CMK (cell line): ENCODE measurements around the gene SYT12.

Source experiments
- DNase-seq: peaks from one replicate; pipeline ENCODE4 v3.0.0-alpha.2; 2010; ENCODE audit warnings: low read depth

The SYT12 gene

GRCh38 chr11:67055812-67056211 is 32.9 kb downstream of the SYT12 start:
- no peak for DNase-seq

GRCh38 chr11:67056267-67057204 is 33.6 kb downstream of the SYT12 start, which contains the start of gene RHOD:
RHOD (plus strand) TSS chr11:67056847; CDS start chr11:67056903, 56 bp downstream.
- DNase-seq: no peak

GRCh38 chr11:67057205-67057672 is 34.3 kb downstream of the SYT12 start:
- no peak for DNase-seq

GRCh38 chr11:67058506-67058905 is 35.6 kb downstream of the SYT12 start:
- no peak for DNase-seq

GRCh38 chr11:67059671-67060070 is 36.7 kb downstream of the SYT12 start:
- no peak for DNase-seq

- no peak for DNase-seq
Measured at GRCh38 chr11:67060111-67060522, 37.2 kb downstream of the SYT12 start.

GRCh38 chr11:67062526-67063373 is 39.8 kb downstream of the SYT12 start:
- no peak for DNase-seq

- DNase-seq: no peak
Measured at GRCh38 chr11:67066333-67066709, 43.4 kb downstream of the SYT12 start.

GRCh38 chr11:67071420-67072284 is 48.7 kb downstream of the SYT12 start:
- peak; percentile 45 for DNase-seq

- no peak for DNase-seq
Measured at GRCh38 chr11:67072295-67072694, 49.4 kb downstream of the SYT12 start.

GRCh38 chr11:67073908-67074307 is 51.0 kb downstream of the SYT12 start:
- DNase-seq: no peak

GRCh38 chr11:67076202-67076601 is 53.3 kb downstream of the SYT12 start:
- DNase-seq: no peak

GRCh38 chr11:67079065-67079705 is 56.3 kb downstream of the SYT12 start:
- no peak for DNase-seq

GRCh38 chr11:67082071-67082791 is 59.3 kb downstream of the SYT12 start:
- DNase-seq: peak; percentile 59

- no peak for DNase-seq
Measured at GRCh38 chr11:67083786-67084366, 60.9 kb downstream of the SYT12 start.

GRCh38 chr11:67085617-67086016 is 62.7 kb downstream of the SYT12 start:
- DNase-seq: no peak

GRCh38 chr11:67090717-67091116 is 67.8 kb downstream of the SYT12 start:
- DNase-seq: no peak

GRCh38 chr11:67095214-67095507 is 72.2 kb downstream of the SYT12 start:
- DNase-seq: no peak

GRCh38 chr11:67098799-67099429 is 76.0 kb downstream of the SYT12 start:
- no peak for DNase-seq

- DNase-seq: no peak
Measured at GRCh38 chr11:67099831-67100324, 76.9 kb downstream of the SYT12 start.
